Measurements from ENCODE around the gene PNP. TPM values are rescaled to one million over a fixed set of nuclear protein-coding genes. Genes with fewer than 3 reads are reported as not detected.
"Not testable (repeated sequence)": the region's sequence is repeated elsewhere in the genome, so short reads cannot be mapped to it uniquely, and the experiment has no call there.

PNP gene
- total and polyA plus RNA-seq, 10 of the 15 experiments (the other 5 are each of a cell fraction or from before 2014, with no cell fraction given): 103 to 215 (median 138) TPM

DNA sequence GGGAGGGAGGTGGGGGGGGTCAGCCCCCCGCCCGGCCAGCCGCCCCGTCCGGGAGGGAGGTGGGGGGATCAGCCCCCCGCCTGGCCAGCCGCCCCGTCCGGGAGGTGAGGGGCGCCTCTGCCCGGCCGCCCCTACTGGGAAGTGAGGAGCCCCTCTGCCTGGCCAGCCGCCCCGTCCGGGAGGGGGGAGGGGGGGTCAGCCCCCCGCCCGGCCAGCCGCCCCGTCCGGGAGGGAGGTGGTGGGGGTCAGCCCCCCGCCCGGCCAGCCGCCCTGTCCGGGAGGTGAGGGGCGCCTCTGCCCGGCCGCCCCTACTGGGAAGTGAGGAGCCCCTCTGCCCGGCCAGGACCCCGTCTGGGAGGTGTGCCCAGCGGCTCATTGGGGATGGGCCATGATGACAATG is 37.5 kb downstream of the PNP start:
- FAIRE-seq; H3K27ac ChIP-seq (ENCODE audit: control insufficient read depth, insufficient read depth); H3K4me1 ChIP-seq (ENCODE audit: control insufficient read depth, insufficient read depth, low read length); H3K27me3 ChIP-seq (replicated peaks in 1 of 2; ENCODE audit: control insufficient read depth in 2 of 2, insufficient read depth in 2 of 2, low read length in 1 of 2); DNase-seq (ENCODE audit: low read depth, low spot score); SMC1A ChIA-PET (ENCODE audit: uncharacterized antibody, unreplicated experiment); BruUV-seq (replicated peaks); POLR2A ChIA-PET; H3K4me3 ChIP-seq; RAD21 ChIA-PET (ENCODE audit: unreplicated experiment); ATAC-seq; H3K79me2 ChIP-seq (ENCODE audit: control insufficient read depth, insufficient read depth, low read length); H2AFZ ChIP-seq (ENCODE audit: control insufficient read depth, low read depth, low read length); H3K4me2 ChIP-seq (ENCODE audit: control insufficient read depth, insufficient read depth); H3K9me3 ChIP-seq (replicated peaks; ENCODE audit: control insufficient read depth, insufficient read depth, low read length); CTCF ChIA-PET; H3K36me3 ChIP-seq (ENCODE audit: control insufficient read depth in 2 of 2, insufficient read depth in 2 of 2, low read length in 1 of 2); intact Hi-C loops (cut with micrococcal nuclease; ENCODE audit: unreplicated experiment); H4K20me1 ChIP-seq (ENCODE audit: control insufficient read depth, insufficient read depth); H3K9ac ChIP-seq (ENCODE audit: control insufficient read depth, insufficient read depth, low read length); in situ Hi-C loops (cut with MboI): not testable (repeated sequence)
- WGBS (ENCODE audit: insufficient coverage, insufficient replicate concordance, low lambda C conversion rate, missing lambda C conversion rate): no CpG with 5 or more reads among the region's 30 CpGs

DNA sequence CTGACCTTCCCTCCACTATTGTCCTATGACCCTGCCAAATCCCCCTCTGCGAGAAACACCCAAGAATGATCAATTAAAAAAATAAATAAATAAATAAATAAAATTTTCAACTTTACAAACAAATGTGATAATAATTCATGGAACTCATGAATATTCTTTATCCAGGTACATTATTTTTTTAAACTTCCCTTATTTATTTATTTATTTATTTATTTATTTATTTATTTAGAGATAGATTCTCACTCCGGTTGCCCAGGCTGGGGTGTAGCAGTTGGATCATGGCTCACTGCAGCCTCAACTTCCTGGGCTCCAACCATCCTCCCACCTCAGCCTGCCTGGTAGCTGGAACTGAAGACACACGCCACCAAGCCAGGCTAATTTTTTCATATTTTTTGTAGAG is 38.3 kb downstream of the PNP start:
- in situ Hi-C loops (cut with MboI); H3K27me3 ChIP-seq (replicated peaks in 1 of 2; ENCODE audit: control insufficient read depth in 2 of 2, insufficient read depth in 2 of 2, low read length in 1 of 2): not testable (repeated sequence)

More for the DNA sequence above, 38.3 kb downstream of the PNP start:
- RAD21 ChIA-PET (ENCODE audit: unreplicated experiment); H2AFZ ChIP-seq (ENCODE audit: control insufficient read depth, low read depth, low read length); H3K9me3 ChIP-seq (replicated peaks; ENCODE audit: control insufficient read depth, insufficient read depth, low read length); intact Hi-C loops (cut with micrococcal nuclease; ENCODE audit: unreplicated experiment); CTCF ChIA-PET; H3K4me1 ChIP-seq (ENCODE audit: control insufficient read depth, insufficient read depth, low read length); SMC1A ChIA-PET (ENCODE audit: uncharacterized antibody, unreplicated experiment); H3K9ac ChIP-seq (ENCODE audit: control insufficient read depth, insufficient read depth, low read length); DNase-seq (ENCODE audit: low read depth, low spot score); POLR2A ChIA-PET; FAIRE-seq; H3K4me2 ChIP-seq (ENCODE audit: control insufficient read depth, insufficient read depth); H3K4me3 ChIP-seq; H3K79me2 ChIP-seq (ENCODE audit: control insufficient read depth, insufficient read depth, low read length); BruUV-seq (replicated peaks); ATAC-seq; H4K20me1 ChIP-seq (ENCODE audit: control insufficient read depth, insufficient read depth); H3K36me3 ChIP-seq (ENCODE audit: control insufficient read depth in 2 of 2, insufficient read depth in 2 of 2, low read length in 1 of 2); H3K27ac ChIP-seq (ENCODE audit: control insufficient read depth, insufficient read depth): not testable (repeated sequence)
- WGBS (ENCODE audit: insufficient coverage, insufficient replicate concordance, low lambda C conversion rate, missing lambda C conversion rate): 95% methylated on average over 3 of the region's 3 CpGs
